Femur (tissue), 1 donor: ENCODE data around the gene AZU1.

Experiments used
- DNase-seq: peaks from one replicate; pipeline ENCODE4 v3.0.0-alpha.2; 2017

Gene AZU1

GRCh38 chr19:797528-798414 is 29.9 kb upstream of the AZU1 start:
- DNase-seq: peak; percentile 93

- no peak for DNase-seq
Measured at GRCh38 chr19:798415-799075, 29.1 kb upstream of the AZU1 start.

- DNase-seq: no peak
Measured at GRCh38 chr19:799076-799881, 28.4 kb upstream of the AZU1 start.

GRCh38 chr19:800360-801029 is 27.1 kb upstream of the AZU1 start:
- no peak for DNase-seq

GRCh38 chr19:801030-801860 is 26.4 kb upstream of the AZU1 start:
- peak; percentile 78 for DNase-seq

DNA sequence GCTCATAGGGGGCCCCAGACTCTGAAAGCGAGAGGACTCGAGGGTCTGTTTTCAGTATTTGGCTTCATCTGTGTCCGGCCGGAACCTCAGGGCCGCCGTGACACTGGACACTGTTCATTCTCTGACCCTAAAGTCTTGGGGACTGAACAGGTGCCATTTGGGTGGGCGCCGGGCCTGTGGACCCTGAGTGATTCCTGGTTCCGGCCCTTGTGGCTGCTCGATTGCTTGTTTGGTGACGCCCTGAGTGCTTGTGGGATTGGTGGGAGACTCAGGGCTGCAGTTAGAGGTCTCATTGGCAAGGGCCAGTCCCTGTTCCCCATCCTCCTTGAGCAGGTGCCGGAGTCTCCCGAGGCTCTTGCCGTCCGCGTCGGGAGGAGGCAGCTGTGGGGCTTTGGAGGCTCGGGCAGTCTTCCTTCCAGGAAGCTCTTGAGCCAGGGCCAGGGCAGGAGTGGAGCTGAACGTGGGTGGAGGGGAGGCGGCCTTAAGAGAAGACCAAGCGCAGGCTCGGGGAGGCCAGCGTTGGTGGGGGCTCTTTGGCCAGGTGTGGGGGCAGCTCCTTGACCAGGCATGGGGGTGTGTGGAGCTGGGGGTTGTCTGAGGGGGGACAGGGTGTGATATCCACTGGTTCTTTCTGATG is 25.7 kb upstream of the AZU1 start:
- peak; percentile 69 for DNase-seq

DNA sequence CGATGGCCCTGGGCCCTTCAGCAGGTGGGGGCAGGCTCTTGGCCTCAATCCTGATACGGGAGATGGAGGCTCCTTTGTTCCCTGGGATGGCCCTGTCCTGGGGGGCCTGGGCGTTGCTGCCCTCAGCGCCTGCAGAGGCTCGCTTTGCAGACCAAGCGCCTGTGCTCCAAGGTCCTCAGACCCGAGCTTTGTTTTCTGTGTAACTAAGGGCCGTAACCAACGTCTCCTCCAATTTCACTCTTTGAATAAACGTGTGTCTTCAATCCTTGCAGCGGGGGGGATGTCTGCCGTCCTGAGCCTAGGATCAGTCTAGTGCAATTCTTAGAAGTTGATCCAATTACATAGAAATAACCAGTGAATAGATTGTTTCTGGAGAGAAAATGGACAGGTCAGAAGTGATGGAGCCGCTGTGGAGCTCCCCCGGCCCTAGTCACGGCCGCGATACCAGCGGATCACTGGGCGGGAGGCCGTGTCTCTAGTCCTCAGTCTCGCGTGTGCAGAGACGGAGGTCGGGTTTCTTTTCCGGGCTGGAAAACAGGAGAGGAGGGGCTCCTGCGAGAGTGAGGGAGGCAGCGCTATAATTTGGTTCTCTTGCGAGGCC is 25.0 kb upstream of the AZU1 start:
- DNase-seq: peak; percentile 64

GRCh38 chr19:803099-803561 is 24.5 kb upstream of the AZU1 start:
- no peak for DNase-seq

GRCh38 chr19:803686-804418 is 23.8 kb upstream of the AZU1 start:
- no peak for DNase-seq

- no peak for DNase-seq
Measured at GRCh38 chr19:804419-805165, 23.0 kb upstream of the AZU1 start.

- DNase-seq: no peak
Measured at GRCh38 chr19:805166-805551, 22.5 kb upstream of the AZU1 start.

- DNase-seq: peak; percentile 28
Measured at GRCh38 chr19:805600-806550, 21.8 kb upstream of the AZU1 start.

DNA sequence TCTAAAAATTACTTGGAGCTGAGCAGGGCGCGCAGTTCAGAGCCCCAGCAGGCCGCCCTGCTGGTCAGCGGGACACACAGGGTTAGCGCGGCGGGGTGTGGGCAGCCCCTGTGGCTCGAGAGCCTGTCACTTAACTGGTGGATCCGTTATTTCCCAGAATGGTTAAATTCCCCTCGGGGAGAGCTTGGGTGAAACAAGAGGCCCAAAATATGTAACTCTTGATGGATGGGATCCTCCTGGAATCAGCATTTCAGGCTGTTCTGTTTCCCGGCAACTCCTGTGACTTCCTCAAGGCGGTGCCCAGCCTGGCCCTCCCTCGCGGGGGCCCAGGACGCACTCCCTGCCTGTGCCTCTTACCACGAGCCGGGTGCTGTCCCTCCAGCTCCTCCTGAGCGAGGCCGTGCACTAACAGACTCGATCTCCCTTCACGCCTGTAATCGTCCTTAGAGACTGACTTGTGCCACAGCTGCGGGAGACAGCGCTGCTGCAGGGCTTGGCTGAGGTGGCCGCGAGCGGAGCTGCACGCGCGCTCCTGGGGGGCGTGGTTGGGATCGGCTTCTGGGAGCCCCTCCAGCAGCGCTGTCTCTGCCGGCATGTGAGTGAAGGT is 20.7 kb upstream of the AZU1 start:
- no peak for DNase-seq

DNA sequence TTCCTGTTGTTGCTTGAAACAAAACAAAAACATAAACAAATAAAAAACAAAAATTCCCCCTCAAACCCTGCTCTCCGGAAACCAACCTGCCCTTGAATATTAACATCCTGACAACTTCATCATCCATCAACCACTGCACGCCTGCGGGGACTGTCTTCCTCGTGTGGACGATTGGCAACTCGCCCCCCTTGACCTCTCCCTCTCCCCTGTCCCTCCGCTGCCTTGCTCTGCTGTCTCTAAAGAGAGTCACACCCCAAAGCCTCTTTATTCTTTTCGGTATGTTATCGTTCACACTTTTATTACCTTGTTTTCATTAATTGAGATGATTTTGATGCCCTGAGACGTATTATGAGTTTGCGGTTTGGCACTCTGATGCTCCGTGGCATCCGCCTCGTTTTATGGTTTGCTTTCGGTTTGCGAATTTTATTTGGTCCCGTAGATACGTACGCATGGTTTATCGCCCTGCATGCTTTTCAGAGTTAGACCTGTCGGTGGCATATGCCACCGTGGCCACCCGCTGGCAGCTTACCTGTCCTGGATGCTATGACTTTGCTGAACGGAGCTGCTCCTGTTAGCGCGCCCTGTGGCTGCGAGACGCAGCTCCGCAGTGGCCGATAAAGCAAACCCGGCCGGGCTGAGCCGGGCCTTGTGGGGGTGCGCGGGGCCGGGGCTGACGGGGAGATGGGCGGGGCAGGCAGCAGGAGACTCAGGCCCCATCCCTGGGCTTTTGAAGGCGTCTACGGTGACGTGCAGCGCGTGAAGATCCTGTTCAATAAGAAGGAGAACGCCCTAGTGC is 19.8 kb upstream of the AZU1 start:
- no peak for DNase-seq

DNA sequence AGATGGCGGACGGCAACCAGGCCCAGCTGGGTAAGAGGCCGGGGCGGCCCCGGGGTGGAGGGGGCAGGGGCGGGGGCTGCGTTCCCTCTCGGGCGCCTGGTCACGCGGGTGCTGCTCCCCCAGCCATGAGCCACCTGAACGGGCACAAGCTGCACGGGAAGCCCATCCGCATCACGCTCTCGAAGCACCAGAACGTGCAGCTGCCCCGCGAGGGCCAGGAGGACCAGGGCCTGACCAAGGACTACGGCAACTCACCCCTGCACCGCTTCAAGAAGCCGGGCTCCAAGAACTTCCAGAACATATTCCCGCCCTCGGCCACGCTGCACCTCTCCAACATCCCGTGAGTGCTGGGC is 19.2 kb upstream of the AZU1 start:
- no peak for DNase-seq

- DNase-seq: no peak
Measured at GRCh38 chr19:810077-810855, 17.4 kb upstream of the AZU1 start.
